Omental fat pad (tissue), 4 donors: ENCODE results near the gene HOXA5. TPM values are rescaled to one million over a fixed set of nuclear protein-coding genes. Genes with fewer than 3 reads are reported as not detected.

Experiments used
- ATAC-seq: fragments of 150-250 bp; one replicate; pipeline ENCODE4 v1.9.1; 2016; ENCODE audit warnings: mild to moderate bottlenecking, moderate library complexity; ENCODE audit not compliant: low FRiP score
- DNase-seq: peaks from one replicate; pipeline ENCODE4 v3.0.0-alpha.2; 2019; ENCODE audit warnings: low spot score
- total RNA-seq, 4 donors: library from RNA; depleted of rRNA; stranded (reverse); fragments of >200 nt; gene quantifications; one replicate each; pipeline ENCODE4 v1.1.0, GENCODE V29; 2016
- TF ChIP-seq, protein P1 (sequence below), 3 donors: fragments of 450-650 bp; IDR thresholded peaks; one replicate each; pipeline ENCODE4 v1.5.1; 2016 to 2017; ENCODE audit warnings: antibody characterized with exemption in 3 of 3, mild to moderate bottlenecking in 3 of 3, moderate library complexity in 2 of 3

The HOXA5 gene
- total RNA-seq, 4 donors from 2014 or later, result 10.4 to 39.4 (median 26.5) TPM

GRCh38 chr7:27176524-27176845, 33.0 kb upstream of the HOXA5 start:
- ATAC-seq, result no peak
- TF ChIP-seq, protein P1, sequence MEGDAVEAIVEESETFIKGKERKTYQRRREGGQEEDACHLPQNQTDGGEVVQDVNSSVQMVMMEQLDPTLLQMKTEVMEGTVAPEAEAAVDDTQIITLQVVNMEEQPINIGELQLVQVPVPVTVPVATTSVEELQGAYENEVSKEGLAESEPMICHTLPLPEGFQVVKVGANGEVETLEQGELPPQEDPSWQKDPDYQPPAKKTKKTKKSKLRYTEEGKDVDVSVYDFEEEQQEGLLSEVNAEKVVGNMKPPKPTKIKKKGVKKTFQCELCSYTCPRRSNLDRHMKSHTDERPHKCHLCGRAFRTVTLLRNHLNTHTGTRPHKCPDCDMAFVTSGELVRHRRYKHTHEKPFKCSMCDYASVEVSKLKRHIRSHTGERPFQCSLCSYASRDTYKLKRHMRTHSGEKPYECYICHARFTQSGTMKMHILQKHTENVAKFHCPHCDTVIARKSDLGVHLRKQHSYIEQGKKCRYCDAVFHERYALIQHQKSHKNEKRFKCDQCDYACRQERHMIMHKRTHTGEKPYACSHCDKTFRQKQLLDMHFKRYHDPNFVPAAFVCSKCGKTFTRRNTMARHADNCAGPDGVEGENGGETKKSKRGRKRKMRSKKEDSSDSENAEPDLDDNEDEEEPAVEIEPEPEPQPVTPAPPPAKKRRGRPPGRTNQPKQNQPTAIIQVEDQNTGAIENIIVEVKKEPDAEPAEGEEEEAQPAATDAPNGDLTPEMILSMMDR (IDR thresholded peaks at IDR 0.05), result no peak
- peak; percentile 17 for DNase-seq

DNA sequence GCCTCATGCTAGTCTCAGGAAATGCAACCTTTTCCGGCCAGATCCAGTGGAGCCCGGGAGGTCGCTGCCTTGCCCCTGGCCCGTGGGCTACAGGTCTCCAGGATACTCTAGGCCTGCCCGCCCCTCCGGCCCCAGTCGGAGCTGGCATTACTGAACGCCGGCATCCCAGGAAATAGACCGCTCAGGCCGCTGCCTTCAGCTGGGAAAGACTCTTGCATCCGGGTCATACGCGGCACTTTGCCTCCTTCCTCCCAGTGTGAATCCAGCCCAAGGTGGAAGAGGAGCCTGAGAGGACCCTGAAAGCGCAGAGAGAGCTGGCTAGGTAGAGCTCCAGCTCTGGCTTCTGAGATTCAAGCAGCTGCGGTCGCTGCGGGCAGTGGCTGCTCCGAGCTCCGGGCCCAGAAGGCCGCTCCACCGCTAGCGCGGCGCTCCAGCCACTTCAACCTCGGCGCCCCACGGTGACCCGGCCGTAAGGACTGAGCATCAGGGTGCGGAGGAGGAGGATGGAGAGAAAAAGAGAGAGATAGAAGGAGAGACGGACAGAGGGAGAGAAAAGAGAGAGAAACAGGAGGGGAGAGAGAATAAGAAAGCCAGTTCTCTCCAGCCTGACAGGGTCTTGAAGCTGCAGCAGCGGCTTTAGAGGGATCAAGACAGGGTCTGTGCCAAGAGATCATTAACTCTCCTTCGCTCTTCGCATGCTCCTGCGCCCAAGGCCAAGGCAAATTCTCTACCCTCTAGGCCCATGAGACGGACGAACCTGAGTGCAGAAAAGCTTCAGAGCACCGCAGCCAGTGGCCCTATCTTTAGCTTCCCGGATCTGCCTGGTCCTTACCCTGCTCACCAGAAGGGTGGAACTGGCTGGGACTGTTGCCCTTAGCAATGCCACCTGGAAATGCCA, 32.4 kb upstream of the HOXA5 start:
- ATAC-seq (no peak), DNase-seq (peak; percentile 18)

DNA sequence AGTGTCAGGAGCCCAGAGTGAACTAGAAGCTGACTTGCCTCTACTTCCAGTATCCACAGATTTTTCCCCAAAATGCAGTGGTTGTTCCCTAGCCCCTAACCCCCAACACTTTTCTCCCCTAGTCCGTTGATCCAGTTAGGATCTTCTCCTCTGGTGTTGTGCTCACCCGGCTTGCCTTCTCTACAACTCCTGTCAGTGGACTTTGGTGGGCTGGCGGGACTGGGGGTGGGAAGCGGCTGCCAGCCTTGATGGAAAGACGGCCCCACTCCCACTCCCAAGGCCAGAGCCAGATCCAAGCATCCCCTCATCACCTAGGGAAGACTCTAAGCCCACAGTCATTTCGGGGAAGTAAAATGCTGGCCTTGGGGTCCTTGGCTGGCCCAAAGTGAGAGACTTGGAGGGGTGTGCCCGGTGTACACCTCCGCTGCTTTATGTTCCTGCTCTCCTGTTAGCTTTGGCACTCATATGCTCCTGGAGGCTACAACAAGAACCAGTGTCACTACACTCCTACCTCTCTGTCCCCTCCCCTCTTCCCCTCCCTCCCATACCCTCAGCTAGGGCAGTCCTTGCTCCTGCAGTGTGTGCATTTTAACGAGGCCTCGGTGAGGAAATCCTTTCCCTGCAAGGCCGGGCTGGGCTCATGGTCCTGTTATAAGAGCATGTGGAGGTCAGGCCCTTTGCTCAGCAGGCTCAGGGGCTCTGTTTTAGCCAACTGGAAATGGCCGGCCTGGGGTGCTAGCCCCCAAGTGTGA, 31.6 kb upstream of the HOXA5 start:
- DNase-seq (peak; percentile 12), ATAC-seq (no peak)
- TF ChIP-seq, protein P1 (IDR thresholded peaks at IDR 0.05), result no peak

More for the DNA sequence above, 32.4 kb upstream of the HOXA5 start:
- TF ChIP-seq, protein P1 (IDR thresholded peaks at IDR 0.05), result no peak

DNA sequence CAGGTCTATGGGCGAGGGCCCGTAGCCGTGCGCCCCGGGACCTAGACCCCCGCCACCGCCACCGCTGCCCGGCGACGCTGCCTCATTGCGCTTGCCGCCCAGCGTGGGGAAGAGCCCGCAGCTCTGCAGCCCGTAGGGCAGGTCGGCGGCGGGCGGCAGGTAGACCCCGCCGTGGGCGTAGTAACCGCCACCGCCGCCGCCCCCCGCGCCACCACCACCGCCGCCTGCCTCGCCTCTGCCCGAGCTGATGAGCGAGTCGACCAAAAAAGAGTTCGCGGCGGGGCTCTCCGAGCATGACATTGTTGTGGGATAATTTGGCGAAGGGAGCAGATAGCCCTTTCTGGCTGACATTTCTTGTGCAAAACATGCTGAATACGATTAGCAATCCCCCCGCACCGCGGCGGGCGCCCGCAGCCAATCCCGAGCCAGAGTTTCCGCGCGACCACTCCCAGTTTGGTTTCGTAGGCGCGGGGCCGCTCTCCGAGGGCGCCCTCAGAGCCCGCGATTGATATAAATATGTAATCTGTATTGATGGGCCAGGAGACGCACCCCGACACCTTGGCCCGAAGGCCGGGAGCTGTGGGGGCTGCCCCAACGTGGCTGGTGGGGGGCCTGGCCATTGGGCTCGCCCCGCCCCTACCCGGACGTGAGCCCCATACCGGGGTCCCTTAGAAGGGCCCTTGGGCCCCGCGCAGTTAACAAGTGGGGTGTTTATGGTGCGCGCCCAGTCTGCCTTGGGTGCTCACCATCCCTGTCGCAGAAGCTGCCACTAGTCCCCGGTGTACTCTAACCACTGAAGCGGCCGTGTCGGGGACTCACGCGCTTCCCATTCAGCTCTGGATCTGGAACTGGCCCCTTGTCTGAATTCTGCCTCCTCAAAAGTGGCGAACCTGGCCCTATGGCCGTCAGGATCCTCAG, 30.7 kb upstream of the HOXA5 start, which contains the start of gene HOXA10:
TSS of gene HOXA10 (minus strand) at position 365 of the 918 bp plus-strand sequence. CDS start at position 351, 14 bp downstream.
- TF ChIP-seq, protein P1 (IDR thresholded peaks at IDR 0.05), result no peak

DNA sequence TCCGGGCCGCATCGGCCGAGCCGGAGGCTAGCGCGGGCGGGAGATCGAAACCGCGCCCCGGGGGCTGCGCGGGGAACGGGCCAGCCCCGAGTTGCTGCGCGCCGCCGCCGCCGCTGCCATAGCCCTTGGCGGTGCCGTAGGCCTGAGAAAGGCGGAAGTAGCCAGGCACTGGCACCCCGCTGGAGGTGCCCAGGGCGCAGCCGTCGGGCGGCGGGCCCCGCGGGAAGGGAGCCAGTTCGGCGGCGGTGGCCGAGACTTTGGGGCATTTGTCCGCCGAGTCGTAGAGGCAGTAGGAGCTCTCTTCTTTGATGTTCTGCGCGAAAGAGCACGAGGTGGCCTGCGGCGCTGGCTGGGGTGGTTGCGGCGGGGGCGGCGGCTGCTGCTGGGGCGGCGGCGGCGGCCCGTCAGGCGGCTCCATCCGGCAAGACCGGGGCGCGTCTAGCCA, 30.1 kb upstream of the HOXA5 start:
- TF ChIP-seq, protein P1 (IDR thresholded peaks at IDR 0.05), result no peak
- ATAC-seq (no peak), DNase-seq (peak; percentile 21)

More for the DNA sequence above, 30.7 kb upstream of the HOXA5 start, which contains the start of gene HOXA10:
- ATAC-seq, result no peak
- DNase-seq, result peak; percentile 14

- ATAC-seq (peak; percentile 29), DNase-seq (peak; percentile 22)
- TF ChIP-seq, protein P1 (IDR thresholded peaks at IDR 0.05), result no peak
Observed at GRCh38 chr7:27172823-27173510, 29.5 kb upstream of the HOXA5 start.
